Measurements from ENCODE around the gene CHST8.

The CHST8 gene

DNA sequence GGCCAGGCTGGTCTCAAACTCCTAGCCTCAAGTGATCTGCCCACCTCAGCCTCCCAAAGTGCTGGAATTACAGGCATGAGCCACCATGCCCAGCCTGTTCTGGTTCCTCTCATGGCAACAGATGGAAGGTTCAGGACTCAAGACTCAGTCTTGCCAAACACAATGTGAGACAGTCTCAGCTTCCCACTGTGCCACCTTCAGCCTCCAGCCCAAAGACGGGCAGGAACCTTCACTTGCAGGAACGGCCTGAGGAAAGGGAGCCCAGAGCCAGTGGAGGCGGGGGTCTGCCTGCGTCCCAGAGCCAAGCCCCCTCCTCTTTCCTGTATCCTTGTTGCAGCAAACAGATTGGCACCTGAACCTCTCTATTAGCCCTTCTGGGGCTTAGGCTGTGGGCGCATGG is 2.9 kb upstream of the CHST8 start:
- DNase-seq = no peak

DNA sequence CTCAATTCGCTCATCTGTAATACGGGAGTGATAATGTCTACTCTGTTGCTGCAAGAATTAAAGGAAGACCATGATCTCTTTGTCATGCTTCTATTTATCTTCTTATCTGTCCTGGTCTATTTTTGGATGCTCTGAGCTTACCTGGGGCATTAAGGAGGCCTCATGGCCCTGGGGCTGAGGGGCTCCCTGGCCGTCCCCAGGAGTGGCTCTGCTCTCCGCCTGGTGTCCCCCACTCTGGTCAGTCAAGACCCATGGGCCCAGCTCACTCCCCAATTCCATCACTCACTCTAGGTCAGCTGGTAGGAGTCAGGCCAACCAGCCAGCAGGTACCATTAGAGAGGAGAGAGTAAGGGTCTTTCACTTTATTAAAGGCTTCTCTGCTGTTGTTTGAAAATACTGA is 1.1 kb upstream of the CHST8 start:
- no peak for DNase-seq

DNA sequence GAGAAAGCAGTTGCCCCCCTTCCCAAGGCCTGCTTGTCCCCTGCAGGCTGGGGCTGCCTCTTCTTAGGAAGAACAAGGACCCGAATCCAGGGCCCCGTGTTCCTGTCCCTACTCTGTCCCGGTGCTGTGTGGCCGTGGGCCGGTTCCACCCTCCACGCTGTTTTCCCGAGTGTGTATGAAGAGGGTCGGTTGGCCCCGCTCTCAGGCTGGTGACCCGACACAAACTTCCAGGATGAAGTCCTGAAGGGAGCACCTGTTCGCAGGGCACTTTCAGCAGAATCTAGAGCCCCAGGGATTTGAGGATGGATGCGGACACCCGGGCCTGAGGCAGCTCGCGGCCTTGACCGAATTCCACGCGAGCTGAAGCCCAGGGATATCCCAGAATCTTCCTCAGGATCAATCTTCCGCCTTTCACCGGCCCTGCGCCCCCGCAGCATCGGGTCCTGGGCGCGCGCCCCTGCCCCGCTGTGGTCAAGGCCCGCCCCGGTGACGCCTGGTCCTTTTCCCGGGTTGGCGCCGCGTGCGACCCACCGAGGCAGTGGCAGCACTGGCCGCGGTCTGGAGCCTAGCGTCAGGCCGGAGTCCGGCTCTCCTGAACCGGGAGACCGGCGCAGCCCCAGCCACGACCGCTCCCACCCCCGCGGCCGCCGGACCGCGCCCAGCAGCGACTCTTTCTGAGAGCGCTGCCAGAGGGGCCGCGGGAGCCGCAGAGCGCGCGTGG is 528 bp upstream of the CHST8 start:
- DNase-seq = no peak

DNA sequence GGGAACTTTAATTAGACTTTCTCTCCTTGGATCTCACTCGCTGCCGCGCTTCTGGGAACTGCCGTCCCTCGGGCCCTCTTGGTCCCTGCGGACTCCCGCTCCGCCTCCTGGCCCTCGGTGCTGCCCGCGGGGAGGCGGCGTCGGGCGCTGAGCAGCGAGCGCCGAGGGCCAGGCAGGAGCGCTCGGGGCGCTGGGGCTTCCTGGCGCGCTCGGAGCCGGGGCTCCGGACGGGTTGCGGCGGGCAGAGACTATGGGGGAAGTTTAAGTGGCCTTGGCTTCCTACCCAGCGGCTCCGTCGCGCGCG is 704 bp downstream of the CHST8 start:
- DNase-seq = no peak

DNA sequence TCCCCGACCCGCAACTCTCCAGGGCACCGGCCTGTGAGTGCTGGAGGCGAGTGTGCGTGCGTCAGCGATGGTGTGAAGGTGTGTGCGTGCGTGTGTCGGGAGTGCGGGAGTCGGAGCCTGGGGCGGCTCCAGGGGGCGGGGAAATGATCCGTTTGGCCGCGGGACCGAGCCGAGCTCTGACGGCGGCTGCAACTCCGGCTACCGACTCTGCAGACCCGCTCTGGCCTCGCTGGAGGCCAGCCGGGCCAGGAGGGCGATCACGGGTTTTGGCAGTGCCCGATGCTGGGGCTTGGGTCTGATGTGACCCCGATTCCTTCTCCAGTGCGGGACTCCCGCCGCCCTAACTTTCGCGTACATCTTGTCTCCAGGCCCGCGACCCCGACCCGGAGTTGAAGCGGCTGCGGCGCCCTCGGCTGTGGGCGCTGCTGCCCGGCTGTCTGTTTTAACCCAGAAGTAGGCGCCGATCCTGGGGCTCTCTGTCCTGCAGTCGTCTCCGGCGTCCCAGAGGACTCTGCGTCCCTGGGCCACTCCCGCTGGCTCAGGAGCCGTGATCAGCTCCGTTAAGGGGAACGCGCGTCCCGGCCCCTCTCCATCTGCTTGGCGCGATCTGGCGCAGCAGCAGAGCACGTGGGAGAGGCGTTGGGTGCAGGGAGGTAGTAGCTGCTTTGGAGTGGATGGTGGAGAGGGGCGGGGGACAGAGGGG is 1.2 kb downstream of the CHST8 start:
- no peak for DNase-seq

DNA sequence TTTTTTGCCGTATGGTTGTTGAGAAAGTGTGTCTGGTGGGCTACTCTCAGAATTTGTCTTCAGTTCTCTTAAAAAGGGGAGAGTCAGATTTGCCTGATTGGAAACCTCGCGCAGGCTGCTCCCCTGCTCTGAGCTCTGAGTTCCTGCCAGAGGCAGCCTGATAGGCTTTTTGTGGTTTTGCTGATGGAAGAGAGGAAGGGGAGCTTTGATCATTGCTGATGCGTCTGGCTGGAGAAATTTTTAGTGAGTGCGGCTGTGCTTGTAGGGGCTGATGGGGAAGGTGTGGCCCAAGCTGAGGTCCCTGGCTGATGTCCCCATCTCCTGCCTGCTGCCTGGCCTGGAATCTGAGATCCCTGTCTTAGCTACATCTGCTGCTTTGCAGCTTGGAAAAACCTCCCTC is 2.8 kb downstream of the CHST8 start:
- DNase-seq = no peak

DNA sequence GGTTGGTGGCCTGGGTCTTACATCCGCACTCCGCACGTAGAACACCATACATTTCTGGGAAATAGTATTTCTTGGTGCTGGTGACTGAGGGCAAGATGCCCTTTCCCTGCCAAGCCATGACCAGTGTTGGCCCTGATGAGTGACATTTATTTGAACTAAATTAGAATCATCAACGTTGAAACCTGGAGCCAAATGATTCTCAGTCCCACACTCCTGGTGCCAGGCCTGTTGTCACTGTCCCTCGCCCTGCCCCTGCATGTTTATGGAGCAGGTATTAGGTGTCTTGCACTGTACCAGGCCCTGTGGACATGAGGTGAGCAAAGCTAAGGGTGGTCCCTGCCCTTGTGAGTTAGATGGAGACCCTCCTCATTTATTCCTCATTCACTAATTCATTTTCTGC is 5.8 kb downstream of the CHST8 start:
- DNase-seq = no peak

DNA sequence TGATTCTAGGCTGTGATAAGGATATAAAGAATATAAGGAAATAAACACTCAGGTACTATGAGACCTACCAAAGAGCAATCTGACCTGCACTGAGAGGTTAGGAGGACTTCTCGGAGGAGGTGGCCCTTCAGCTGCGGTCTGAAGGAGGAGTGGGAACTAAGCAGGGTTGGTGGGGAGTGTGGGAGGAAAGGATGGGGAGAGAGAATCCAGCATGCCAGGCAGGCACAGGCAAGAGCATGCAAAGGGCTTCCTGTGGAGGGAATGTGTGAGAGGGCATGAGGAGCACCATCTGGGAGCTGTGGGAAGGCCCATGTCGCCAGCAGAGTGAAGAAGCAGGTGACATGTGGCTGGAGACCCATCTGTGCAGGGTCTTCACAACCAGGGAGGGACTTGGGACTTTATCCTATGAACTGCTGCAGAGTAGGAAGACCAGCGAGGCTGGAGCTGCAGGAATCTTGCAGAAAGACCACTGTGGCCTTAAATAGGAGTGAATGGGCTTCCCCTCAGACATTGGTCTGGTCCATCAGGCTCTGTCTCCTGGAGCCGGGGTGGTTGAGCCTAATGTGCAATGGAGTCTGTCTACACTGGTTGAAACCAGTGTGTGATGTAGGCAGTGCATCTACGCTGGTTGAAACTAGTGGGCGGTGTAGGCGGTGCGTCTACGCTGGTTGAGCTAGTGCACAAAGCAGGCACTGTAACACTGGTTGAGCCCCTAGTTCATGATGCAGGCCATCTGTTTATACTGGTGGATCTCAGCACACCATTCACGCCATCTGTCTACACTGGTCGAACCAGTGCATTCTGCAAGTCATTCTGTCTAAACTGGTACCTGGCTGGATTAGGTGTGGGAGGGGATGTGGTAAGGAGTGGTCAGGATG is 6.4 kb downstream of the CHST8 start:
- no peak for DNase-seq

DNA sequence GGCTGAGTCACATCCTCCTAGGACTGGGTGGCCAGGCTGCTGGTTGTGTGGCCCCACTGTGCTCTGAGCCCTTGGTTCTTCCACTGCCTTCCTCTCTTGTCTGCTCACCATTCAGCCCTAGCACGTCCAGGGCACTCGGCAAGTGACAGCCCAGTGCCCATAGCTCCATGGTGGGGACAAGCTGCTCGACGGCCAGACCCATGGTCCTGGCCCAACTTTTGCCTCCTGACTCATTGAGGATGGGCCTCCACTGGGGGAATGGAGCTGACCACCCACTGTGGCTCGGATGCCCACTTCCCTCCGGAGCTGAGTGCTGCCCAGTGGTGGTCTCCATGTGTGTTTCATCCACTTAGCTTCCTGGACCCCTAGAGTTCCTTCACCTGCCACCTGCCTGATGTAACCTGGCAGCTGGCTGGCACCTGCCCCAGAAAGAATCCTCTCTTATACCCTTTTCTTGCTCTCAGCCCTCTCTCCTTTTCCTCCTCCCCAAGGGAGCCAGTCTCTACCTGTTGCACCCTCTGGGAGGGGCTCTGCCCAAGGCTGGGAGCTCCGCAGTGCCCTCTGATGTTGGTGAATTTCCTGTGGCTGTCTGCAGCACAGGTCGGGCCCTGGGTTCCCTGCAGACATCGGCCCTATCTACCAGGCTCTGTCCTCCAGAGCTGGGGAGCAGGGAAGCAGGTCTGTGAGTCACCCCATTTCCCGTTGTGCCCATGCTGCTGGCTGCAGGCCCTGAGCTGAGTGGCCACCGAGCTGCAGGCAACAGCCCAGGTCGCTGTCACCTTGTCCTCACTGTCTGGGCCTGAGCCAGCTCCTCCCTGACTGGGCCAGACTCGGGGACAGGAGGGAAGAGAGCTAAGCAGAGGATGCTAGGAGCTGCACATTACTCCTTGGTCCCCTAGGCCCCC is 7.4 kb downstream of the CHST8 start:
- DNase-seq = no peak

DNA sequence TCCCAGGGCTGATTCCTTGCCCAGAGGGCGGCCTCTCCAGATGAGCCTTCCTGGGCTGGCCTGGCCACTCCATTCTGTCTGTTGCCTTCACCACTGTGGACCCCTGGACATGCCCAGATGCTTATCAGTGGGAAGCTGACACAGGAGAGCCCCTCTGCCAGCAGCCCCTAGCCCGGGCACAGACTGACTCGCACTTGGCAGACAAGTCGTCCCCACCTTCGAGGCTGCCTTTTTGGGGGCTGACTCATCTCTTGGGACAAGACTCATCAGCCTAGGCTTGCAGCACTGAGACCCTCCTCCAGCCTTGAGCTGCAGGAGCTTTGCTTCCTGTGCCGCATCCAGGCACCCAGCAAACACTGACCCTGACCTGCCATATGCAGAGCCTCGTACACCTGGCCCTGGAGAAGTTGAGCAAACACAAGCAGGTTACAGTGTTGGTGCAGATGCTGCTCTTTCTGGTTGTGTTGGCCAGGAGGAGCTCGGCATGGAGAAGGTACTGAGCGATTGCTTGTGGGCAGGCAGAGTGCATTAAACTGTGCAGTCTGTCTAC is 8.1 kb downstream of the CHST8 start:
- DNase-seq = no peak

DNA sequence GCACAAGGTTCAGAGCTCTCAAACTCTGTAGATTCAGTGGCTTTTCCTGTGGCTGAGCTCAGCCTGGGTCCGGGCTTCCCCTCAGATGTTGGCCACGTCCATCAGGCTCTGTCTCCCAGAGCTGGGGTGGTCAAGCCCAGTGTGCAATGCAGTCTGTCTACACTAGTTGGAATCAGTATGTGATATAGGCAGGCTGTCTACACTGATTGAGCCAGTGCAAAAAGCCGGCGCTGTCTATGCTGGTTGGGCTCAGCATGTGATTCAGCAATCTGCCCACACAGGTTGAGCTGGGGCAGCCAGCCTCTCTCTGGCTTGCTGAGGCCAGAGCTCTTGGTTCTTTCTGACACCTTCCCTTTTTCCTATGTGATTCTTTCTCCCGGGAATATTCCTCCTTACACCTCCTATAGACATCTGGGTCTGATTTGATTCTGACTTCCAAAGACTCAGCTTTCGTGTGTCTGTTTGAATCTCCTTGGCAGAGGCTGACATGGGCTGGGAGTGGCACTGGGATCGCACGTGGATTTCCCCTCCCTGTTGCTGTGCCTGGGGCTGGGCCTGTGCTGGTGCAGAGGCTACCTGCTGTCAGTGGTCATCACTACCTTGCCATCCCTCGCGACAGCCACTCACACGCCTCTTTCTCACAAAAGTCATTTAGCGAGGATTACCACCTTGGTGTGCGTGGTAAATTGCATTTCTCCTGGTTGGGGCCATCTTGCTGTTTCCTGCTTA is 9.3 kb downstream of the CHST8 start:
- no peak for DNase-seq

DNA sequence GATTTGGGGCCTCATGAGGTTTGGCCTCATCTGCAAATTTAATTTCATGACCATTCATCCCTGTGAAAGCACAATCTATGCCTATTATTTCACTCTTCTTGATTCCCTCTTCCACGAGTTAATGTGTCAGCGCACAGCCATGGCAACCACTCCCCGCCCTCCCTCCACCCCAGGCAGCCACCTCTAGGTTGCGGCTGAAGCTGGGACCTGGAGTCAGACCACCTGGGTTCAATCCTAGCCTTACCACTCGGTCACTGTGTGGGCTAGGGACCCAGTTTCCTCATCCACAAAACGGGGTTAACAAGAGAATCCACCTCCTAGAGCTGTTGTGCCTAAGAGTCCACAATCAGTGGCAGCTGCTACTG is 9.8 kb downstream of the CHST8 start:
- no peak for DNase-seq

DNA sequence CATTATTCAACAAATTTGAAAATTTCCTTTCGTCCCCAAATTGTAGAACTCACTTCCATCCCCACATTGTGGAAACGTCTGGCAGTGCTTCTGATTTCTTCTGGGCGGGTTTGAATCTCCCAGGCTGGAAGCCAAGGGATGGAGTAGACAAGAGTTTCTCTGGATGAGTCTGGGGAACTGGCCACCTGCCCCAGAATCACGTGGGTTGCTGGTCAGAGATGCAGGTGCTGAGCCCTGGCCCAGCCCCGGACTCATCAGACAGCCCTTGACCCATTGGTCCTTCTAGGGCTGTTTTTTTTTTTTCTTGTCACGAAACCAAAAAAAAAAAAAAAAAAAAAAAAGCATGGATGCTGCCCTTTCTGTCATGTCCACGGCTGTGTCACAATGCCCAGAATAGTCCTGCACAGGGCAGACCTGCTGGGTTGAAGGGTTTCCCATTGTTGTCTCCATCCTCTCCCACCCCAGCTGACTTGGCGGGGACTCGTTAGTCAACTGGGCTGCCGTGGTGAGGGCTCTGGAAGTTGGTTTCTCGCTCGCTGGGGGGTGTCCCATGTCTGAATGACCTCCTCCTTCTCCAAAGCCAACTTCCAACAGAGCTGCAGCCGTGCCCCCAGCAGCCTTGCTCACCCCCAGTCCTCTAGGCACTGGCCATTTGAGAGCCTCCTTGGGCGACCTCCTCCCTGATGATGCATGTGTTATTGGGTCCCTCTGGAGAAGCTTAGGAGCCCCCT is 12.8 kb downstream of the CHST8 start:
- DNase-seq = no peak

DNA sequence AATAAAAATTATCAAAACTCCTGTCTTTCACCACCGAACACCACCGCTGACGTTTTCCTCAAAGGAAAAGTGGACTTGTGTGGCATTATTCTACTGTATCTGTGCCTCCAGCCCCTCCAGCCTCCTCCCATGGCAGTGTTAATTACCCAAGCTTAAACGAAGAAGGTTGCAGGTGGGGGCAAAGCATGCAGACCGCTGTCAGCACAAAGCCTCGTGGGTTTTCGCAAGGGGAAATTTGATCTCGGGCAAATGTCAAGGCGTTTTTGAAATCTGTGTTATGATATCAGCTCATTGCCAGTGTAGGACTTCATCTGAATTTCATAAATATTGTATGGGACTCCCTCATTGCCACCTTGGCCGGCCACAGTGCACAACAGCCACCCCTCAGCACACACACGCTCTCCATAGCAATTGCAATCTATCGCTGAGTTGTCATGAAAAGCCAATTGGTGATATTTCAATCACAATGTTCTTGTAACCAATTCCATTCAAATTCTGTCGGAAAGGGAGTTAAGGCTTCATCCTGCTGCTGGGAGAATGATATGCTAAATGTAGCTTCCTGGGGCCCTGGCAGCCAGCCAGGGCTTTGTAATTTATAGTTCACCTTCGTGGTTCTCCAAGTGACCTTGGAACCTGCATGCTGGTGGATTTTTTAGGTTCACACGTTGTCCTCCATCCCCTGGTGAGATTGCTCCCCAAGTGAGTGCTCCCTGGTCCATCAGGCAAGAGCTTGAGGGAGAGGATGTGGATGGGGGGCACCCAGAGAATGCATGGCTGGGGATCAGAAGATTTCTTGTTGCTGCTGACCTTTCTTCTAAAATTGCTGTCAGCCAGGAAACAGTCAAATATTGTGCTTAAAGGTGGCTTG is 16.6 kb downstream of the CHST8 start:
- no peak for DNase-seq

DNA sequence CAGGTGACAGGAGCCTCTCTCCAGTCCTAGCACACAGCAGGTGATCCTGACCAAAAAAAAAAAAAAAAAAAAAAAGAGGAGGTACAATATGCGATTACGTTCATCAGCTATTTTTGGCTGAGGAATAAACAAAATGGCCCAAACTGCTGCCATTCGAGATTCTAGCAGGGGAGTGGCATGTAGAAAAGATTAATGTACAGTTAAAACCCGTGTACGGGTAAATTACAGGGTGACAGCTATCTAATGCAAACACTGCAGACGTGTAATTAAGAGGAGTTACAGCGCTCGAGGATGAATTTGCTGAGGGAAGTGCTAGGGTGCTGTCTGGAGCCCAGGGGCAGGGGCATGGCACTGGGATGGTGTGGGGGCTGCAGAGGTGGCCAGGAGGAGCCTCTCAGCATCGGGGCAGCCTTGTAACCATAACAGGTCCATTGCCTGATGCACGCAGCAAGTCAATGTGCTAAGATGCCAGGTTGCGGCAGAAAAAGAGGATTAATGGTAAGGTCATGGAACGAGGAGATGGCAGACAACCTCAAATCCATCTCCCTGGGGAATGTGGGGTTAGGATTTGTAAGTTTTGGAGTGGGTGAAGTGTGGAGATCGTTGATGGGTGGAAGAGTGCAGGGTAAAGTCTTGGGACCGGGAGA is 17.4 kb downstream of the CHST8 start:
- DNase-seq = no peak

DNA sequence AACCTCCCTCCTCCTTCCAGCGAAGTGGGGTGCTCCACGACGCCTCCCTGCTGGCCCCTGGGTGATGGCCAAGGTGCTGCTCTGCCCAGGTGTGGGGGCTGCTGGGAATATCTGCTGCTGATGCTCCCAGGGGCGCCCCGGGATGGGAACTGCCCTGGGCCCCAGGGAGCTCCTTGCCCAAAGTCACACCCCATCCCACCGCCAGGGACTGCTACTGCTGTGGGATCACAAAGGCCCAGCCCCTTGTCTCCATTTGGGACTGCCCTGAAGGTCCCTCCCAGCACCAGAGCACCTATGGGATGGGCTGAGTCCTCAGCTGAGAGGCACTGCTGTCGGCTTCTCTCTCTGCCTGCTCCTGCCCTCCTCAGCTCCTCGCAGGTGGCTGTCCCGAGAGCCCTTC is 19.0 kb downstream of the CHST8 start:
- no peak for DNase-seq

DNA sequence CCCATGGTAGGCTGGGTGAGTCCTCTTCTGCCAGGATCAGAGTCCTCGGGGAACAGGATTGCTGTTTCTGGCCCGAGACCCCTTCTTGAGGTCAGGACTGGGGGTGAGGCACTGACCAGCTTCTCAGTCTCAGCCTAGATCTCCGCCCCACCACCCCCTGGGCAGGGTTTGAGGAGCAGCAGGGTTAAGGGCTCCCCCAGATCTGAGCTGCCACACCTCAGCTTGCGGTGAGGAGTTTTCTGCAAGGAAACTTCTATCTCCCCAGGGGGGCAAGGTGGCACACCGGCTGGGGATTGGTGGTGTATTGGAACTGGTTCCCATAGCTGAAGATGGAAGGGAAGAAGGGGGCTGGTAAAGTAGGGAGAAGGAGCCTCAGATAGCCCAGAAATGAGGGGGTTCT is 19.5 kb downstream of the CHST8 start:
- no peak for DNase-seq

DNA sequence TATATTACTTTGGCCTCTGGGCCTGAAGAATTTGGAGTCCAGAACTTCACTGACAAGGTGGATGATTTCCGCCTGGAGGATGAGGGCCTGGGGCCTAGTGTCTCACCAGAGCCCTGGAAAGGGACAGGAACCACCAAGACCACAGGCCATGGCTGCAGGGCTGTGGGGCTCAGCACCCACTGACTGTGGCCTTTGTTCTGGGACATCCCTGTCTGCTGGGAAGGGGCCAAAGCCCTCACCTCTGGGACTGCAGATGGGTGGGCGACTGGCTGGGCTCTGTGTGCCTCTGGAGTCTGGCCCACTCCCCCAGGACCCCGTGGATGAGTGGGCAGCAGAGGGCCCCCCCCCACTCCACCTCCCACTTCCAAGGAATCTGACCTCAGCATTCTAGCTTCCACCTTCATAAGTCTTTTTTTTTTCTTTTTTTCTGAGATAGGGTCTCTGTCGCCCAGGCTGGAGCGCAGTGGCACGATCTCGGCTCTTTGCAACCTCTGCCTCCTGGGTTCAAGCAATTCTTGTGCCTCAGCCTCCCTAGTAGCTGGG is 20.3 kb downstream of the CHST8 start:
- no peak for DNase-seq

DNA sequence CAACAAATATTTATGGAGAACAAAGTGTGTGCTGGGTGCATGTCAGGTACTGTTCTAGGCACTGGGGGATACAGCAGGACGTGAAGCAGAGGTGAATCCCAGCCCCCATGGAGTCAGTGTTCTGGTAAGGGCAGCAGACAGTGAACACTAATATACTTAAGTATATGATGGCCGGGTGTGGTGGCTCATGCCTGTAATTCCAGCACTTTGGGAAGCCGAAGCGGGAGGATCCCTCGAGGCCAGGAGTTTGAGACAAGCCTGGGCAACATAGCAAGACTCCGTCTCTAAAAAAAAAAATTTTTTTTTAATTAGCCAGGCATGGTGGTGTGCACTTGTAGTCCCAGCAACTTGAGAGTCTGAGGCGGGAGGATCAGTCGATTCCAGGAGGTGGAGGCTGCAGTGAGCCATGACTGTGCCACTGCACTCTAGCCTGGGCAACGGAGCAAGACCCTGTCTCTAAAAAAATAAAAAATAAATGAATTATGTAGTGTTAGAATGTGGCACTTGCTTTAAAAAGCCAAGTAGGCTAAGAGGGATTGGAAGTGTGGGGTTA is 22.6 kb downstream of the CHST8 start:
- no peak for DNase-seq

Data from fibroblast of upper back skin (primary cell).